MM.1S (cell line): Measurements from ENCODE around the gene SMG7.

ENCODE experiments used
- EZH2 ChIP-seq: fragments of 300-600 bp; sonication (generic); optimal IDR thresholded peaks from 2 replicates; pipeline ENCODE3; 2017; ENCODE audit warnings: low read depth, mild to moderate bottlenecking, antibody characterized with exemption, low read length, mixed read lengths
- TF ChIP-seq, protein P1 (sequence below): fragments of 300-600 bp; sonication (generic); IDR thresholded peaks from 2 replicates; pipeline ENCODE4 v1.5.1; 2016; ENCODE audit warnings: antibody characterized with exemption, low read length, mixed read lengths

DNA sequence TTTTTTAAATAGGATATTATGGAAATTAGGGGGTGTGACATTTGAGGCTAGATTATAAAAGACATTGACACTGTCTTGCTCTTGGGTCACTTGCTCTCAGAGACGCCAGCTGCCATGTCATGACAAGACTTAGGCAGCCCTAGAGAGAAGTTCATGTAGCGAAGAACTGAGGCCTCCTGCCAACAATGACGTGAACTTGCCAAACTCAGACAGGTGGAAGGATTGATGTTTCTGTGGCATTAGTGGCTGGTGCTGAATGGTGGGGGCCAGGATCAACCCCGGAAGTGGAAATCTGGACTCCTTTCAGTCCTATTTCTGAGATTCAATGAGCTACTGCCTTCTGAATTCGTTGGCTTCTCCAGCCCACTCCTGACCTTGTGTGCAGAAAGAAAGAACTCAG, 103.3 kb downstream of the SMG7 start:
- TF ChIP-seq, protein P1, sequence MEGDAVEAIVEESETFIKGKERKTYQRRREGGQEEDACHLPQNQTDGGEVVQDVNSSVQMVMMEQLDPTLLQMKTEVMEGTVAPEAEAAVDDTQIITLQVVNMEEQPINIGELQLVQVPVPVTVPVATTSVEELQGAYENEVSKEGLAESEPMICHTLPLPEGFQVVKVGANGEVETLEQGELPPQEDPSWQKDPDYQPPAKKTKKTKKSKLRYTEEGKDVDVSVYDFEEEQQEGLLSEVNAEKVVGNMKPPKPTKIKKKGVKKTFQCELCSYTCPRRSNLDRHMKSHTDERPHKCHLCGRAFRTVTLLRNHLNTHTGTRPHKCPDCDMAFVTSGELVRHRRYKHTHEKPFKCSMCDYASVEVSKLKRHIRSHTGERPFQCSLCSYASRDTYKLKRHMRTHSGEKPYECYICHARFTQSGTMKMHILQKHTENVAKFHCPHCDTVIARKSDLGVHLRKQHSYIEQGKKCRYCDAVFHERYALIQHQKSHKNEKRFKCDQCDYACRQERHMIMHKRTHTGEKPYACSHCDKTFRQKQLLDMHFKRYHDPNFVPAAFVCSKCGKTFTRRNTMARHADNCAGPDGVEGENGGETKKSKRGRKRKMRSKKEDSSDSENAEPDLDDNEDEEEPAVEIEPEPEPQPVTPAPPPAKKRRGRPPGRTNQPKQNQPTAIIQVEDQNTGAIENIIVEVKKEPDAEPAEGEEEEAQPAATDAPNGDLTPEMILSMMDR = no peak
- no peak for TF ChIP-seq EZH2
